ENCODE results near the gene CCNE1. TPM values are rescaled to one million over a fixed set of nuclear protein-coding genes. Genes with fewer than 3 reads are reported as not detected.

The CCNE1 gene
- total and polyA plus RNA-seq, 9 of the 15 experiments (the other 6 are each of a cell fraction or from before 2014, with no cell fraction given): 6.2 to 41.0 (median 31.6) TPM

DNA sequence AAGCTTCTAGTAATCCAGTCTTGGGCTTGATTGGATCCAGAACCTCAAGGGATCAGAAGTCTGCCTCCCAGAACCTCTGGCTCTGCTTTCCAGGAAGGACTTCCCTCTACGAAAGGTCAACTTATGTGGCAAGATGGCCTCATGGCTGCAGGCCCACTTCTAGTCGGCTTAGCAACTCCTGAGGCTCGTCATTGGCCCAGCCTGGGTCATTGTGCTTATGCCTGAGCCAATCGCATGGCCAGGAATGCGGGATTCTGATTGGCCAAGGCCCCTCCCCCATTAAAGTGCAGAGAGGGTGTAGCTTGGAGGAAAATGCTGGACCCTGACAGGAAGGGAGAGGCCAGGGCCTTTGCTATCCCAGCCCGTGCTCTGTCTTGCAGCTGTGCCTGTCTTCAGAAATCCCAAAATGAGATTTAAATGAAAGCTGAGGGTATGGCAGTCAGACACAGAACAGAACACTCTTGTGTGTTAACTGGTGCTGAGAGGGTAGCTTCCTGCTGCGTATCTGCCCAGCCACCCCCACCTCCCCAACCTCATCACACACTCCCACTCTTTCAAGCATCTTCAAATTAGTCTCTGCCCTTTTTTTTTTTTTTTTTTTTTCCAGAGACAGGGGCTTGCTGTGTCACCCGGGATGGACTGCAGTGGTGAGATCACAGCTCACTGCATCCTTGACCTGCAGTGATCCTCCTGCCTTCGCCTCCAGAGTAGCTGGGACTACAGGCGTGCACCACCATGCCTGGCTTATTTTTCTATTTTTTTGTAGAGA lies 5.5 kb upstream of the CCNE1 start:
- WGBS (ENCODE audit: insufficient coverage, low coverage, missing lambda C conversion rate): 56% methylated on average over 10 of the region's 10 CpGs
- ChIA-PET POLR2A (interaction anchor here (0.7 to 1.2 kb wide), 2 partner anchors 13 to 19 kb away, joined by 4 to 5 read pairs; no protein-coding TSS in a partner anchor), CTCF (ENCODE audit: low intra/inter-chr PET ratio) (no interaction called here)
- H3K4me3 ChIP-seq: no peak overlapping the region
- peak; percentile 74 to 82 (median 76) for DNase-seq (ENCODE audit: extremely low read depth in 1 of 4, low spot score in 3 of 4)
- H3K9me1 ChIP-seq (ENCODE audit: control insufficient read depth, insufficient read depth, low read length): no peaks in the 10 kb centered on the region
- peak overlapping the region; percentile 2; the same call in 1 of the 2 replicates for H3K4me2 ChIP-seq (ENCODE audit: insufficient read depth, low read length)
- intact Hi-C loops (cut with micrococcal nuclease) (no loop called here), in situ Hi-C loops (cut with MboI) (no loop called here)
- no TSS peak for BruUV-seq (replicated peaks)
- ATAC-seq: peak; percentile 91
- no peaks in the 10 kb centered on the region for H4K20me1 ChIP-seq (replicated peaks; ENCODE audit: control insufficient read depth, insufficient read depth, low read length)
- H3K9ac ChIP-seq (ENCODE audit: insufficient read depth in 1 of 2, low read depth in 2 of 2, low read length in 2 of 2): peak overlapping the region in 1 of 2 experiments; percentile 29; a peak in 1 of 4 replicates
- H3K27ac ChIP-seq (ENCODE audit: extremely low read depth, low read depth, low read length): peak overlapping the region; percentile 53; the same call in 2 of the 3 replicates
- FAIRE-seq: peak; percentile 88
- no peaks in the 10 kb centered on the region for H3K27me3 ChIP-seq (ENCODE audit: control insufficient read depth in 2 of 2, insufficient read depth in 2 of 2, low read length in 2 of 2)
- H3K4me1 ChIP-seq (replicated peaks in 1 of 2; ENCODE audit: control insufficient read depth in 2 of 2, insufficient read depth in 2 of 2, low read length in 2 of 2): peaks cover 22 to 23% of the 10 kb centered on the region in 2 experiments; a peak in 4 of 5 replicates
- H2AFZ ChIP-seq (ENCODE audit: low read depth, low read length): peak overlapping the region; percentile 63
- peaks cover 4% of the 10 kb centered on the region; the same call in 2 of the 3 replicates for H3K79me2 ChIP-seq (ENCODE audit: control insufficient read depth, insufficient read depth, low read length)
- no peaks in the 10 kb centered on the region for H3K9me3 ChIP-seq (replicated peaks; ENCODE audit: control insufficient read depth, insufficient read depth, low read depth, low read length)
- no peaks in the 10 kb centered on the region for H3K36me3 ChIP-seq (ENCODE audit: control insufficient read depth, insufficient read depth, low read length)
- no peak for TF ChIP-seq ZFX (CRISPR knock-in tag; IDR thresholded peaks at IDR 0.05)
- TF ChIP-seq, protein P1, sequence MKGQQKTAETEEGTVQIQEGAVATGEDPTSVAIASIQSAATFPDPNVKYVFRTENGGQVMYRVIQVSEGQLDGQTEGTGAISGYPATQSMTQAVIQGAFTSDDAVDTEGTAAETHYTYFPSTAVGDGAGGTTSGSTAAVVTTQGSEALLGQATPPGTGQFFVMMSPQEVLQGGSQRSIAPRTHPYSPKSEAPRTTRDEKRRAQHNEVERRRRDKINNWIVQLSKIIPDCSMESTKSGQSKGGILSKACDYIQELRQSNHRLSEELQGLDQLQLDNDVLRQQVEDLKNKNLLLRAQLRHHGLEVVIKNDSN (CRISPR knock-in tag; IDR thresholded peaks at IDR 0.05): peak; percentile 38
- TF ChIP-seq, protein P2, sequence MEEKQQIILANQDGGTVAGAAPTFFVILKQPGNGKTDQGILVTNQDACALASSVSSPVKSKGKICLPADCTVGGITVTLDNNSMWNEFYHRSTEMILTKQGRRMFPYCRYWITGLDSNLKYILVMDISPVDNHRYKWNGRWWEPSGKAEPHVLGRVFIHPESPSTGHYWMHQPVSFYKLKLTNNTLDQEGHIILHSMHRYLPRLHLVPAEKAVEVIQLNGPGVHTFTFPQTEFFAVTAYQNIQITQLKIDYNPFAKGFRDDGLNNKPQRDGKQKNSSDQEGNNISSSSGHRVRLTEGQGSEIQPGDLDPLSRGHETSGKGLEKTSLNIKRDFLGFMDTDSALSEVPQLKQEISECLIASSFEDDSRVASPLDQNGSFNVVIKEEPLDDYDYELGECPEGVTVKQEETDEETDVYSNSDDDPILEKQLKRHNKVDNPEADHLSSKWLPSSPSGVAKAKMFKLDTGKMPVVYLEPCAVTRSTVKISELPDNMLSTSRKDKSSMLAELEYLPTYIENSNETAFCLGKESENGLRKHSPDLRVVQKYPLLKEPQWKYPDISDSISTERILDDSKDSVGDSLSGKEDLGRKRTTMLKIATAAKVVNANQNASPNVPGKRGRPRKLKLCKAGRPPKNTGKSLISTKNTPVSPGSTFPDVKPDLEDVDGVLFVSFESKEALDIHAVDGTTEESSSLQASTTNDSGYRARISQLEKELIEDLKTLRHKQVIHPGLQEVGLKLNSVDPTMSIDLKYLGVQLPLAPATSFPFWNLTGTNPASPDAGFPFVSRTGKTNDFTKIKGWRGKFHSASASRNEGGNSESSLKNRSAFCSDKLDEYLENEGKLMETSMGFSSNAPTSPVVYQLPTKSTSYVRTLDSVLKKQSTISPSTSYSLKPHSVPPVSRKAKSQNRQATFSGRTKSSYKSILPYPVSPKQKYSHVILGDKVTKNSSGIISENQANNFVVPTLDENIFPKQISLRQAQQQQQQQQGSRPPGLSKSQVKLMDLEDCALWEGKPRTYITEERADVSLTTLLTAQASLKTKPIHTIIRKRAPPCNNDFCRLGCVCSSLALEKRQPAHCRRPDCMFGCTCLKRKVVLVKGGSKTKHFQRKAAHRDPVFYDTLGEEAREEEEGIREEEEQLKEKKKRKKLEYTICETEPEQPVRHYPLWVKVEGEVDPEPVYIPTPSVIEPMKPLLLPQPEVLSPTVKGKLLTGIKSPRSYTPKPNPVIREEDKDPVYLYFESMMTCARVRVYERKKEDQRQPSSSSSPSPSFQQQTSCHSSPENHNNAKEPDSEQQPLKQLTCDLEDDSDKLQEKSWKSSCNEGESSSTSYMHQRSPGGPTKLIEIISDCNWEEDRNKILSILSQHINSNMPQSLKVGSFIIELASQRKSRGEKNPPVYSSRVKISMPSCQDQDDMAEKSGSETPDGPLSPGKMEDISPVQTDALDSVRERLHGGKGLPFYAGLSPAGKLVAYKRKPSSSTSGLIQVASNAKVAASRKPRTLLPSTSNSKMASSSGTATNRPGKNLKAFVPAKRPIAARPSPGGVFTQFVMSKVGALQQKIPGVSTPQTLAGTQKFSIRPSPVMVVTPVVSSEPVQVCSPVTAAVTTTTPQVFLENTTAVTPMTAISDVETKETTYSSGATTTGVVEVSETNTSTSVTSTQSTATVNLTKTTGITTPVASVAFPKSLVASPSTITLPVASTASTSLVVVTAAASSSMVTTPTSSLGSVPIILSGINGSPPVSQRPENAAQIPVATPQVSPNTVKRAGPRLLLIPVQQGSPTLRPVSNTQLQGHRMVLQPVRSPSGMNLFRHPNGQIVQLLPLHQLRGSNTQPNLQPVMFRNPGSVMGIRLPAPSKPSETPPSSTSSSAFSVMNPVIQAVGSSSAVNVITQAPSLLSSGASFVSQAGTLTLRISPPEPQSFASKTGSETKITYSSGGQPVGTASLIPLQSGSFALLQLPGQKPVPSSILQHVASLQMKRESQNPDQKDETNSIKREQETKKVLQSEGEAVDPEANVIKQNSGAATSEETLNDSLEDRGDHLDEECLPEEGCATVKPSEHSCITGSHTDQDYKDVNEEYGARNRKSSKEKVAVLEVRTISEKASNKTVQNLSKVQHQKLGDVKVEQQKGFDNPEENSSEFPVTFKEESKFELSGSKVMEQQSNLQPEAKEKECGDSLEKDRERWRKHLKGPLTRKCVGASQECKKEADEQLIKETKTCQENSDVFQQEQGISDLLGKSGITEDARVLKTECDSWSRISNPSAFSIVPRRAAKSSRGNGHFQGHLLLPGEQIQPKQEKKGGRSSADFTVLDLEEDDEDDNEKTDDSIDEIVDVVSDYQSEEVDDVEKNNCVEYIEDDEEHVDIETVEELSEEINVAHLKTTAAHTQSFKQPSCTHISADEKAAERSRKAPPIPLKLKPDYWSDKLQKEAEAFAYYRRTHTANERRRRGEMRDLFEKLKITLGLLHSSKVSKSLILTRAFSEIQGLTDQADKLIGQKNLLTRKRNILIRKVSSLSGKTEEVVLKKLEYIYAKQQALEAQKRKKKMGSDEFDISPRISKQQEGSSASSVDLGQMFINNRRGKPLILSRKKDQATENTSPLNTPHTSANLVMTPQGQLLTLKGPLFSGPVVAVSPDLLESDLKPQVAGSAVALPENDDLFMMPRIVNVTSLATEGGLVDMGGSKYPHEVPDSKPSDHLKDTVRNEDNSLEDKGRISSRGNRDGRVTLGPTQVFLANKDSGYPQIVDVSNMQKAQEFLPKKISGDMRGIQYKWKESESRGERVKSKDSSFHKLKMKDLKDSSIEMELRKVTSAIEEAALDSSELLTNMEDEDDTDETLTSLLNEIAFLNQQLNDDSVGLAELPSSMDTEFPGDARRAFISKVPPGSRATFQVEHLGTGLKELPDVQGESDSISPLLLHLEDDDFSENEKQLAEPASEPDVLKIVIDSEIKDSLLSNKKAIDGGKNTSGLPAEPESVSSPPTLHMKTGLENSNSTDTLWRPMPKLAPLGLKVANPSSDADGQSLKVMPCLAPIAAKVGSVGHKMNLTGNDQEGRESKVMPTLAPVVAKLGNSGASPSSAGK (IDR thresholded peaks at IDR 0.05): peak; percentile 50
- no peak for TF ChIP-seq SMARCC2 (IDR thresholded peaks at IDR 0.05; ENCODE audit: low read depth)
- TF ChIP-seq ZC3H8 (IDR thresholded peaks at IDR 0.05): no peak
- TF ChIP-seq RFX5 (IDR thresholded peaks at IDR 0.05; ENCODE audit: low read depth, low read length): 0 out of 2 replicates have a peak, but pooled peaks have one; percentile 32
- TF ChIP-seq, protein P3, sequence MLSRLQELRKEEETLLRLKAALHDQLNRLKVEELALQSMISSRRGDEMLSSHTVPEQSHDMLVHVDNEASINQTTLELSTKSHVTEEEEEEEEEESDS (CRISPR knock-in tag; IDR thresholded peaks at IDR 0.05): no peak
